Hematopoietic multipotent progenitor cell treated with erythropoietin and hydrocortisone succinate and interleukin-3 and kit ligand, for 6 days (in vitro differentiated cells): ENCODE results near the gene MIOS.
"Not testable (repeated sequence)": the region's sequence is repeated elsewhere in the genome, so short reads cannot be mapped to it uniquely, and the experiment has no call there.

Experiments used
- DNase-seq: peaks from one replicate; pipeline ENCODE4 v3.0.0-alpha.2; 2015

Gene MIOS

GRCh38 chr7:7651479-7651878, 84.8 kb downstream of the MIOS start:
- no peak for DNase-seq

GRCh38 chr7:7652798-7653540, 86.3 kb downstream of the MIOS start:
- DNase-seq: no peak

GRCh38 chr7:7653593-7654187, 87.0 kb downstream of the MIOS start:
- peak; percentile 49 for DNase-seq

- DNase-seq: peak; percentile 15
Observed at GRCh38 chr7:7654964-7655715, 88.5 kb downstream of the MIOS start.

- not testable (repeated sequence) for DNase-seq
Observed at GRCh38 chr7:7656459-7656858, 89.8 kb downstream of the MIOS start.
